Endothelial cell of umbilical vein (primary cell): ENCODE measurements around the gene TSPAN5. TPM values are rescaled to one million over a fixed set of nuclear protein-coding genes. Genes with fewer than 3 reads are reported as not detected.

Source experiments
- BruUV-seq: library from RNA; stranded (reverse); fragments of 400-500 nt; replicated peaks from 2 replicates; lab custom pipeline; 2021; lab: Mats Ljungman, UMichigan
- CTCF ChIA-PET: fragments of 300-600, 350-600 bp; sonication (Branson Sonifier 250); formaldehyde crosslinking; loops from one replicate; lab custom pipeline; 2021; ENCODE audit warnings: antibody characterized with exemption, inconsistent platforms; lab: Charles Lee
- POLR2A ChIA-PET: fragments of 300-600, 350-600 bp; sonication (Branson Sonifier 250); formaldehyde crosslinking; loops from one replicate; lab custom pipeline; 2021; ENCODE audit warnings: antibody characterized with exemption, inconsistent platforms; lab: Charles Lee
- DNase-seq: peaks from one replicate; pipeline ENCODE4 v3.0.0-alpha.2; 2011; ENCODE audit warnings: low read depth, low spot score
- FAIRE-seq: peaks from 2 replicates; lab custom pipeline; 2011; peaks lifted over from hg19 to GRCh38; lab: Jason Lieb, UNC
- H2AFZ ChIP-seq: 2 replicates; pipeline ENCODE4 v1.6.0; 2012; ENCODE audit warnings: low read depth, low read length, control low read depth, inconsistent platforms
- H3K27ac ChIP-seq: 2 replicates; pipeline ENCODE4 v1.5.1; 2011; ENCODE audit warnings: low read depth, mild to moderate bottlenecking, control low read depth, low read length, moderate library complexity; ENCODE audit not compliant: insufficient read depth
- H3K27me3 ChIP-seq, 2 experiments: 2 replicates each; pipeline versions ENCODE4 v1.6.0 to v1.6.1; 2011; ENCODE audit warnings: low read length in 2 of 2, mixed read lengths in 1 of 2; ENCODE audit not compliant: control insufficient read depth in 2 of 2, insufficient read depth in 2 of 2
- H3K36me3 ChIP-seq, 2 experiments: 2 replicates in 1 of 2; 3 replicates in 1 of 2; pipeline ENCODE4 v1.5.1; 2011; ENCODE audit warnings: low read length in 2 of 2, mild to moderate bottlenecking in 1 of 2, moderate library complexity in 1 of 2; ENCODE audit not compliant: control insufficient read depth in 2 of 2, insufficient read depth in 2 of 2; ENCODE audit errors: extremely low read depth in 1 of 2
- H3K4me1 ChIP-seq: 3 replicates; pipeline ENCODE4 v1.5.1; 2011; ENCODE audit warnings: mild to moderate bottlenecking, low read length; ENCODE audit not compliant: control insufficient read depth, insufficient read depth; ENCODE audit errors: extremely low read depth
- H3K4me2 ChIP-seq: 2 replicates; pipeline ENCODE4 v1.6.1; 2011; ENCODE audit warnings: low read length, control low read depth, mixed read lengths; ENCODE audit not compliant: insufficient read depth
- H3K4me3 ChIP-seq, 3 experiments: fragments of 200-600 bp in 1 of 3; sonication (generic), shearing (Covaris generic) in 1 of 3; replicated peaks in 1 of 3; 2 replicates each; pipeline ENCODE4 v1.5.1; 2011 to 2016; ENCODE audit warnings: control low read depth in 3 of 3, low read length in 3 of 3, mild to moderate bottlenecking in 2 of 3, inconsistent platforms in 1 of 3, low read depth in 1 of 3, moderate library complexity in 1 of 3; ENCODE audit not compliant: insufficient read depth in 1 of 3
- H3K79me2 ChIP-seq: 2 replicates; pipeline ENCODE4 v1.6.0; 2012; ENCODE audit warnings: low read length, inconsistent platforms; ENCODE audit not compliant: control insufficient read depth, insufficient read depth
- H3K9ac ChIP-seq: replicated peaks from 2 replicates; pipeline ENCODE3; 2011; ENCODE audit warnings: low read length, control low read depth; ENCODE audit not compliant: insufficient read depth; ENCODE audit errors: extremely low read depth
- H3K9me1 ChIP-seq: replicated peaks from 3 replicates; pipeline ENCODE4 v1.6.0; 2011; ENCODE audit warnings: mild to moderate bottlenecking, low read length; ENCODE audit not compliant: control insufficient read depth, insufficient read depth; ENCODE audit errors: extremely low read depth
- H3K9me3 ChIP-seq: replicated peaks from 2 replicates; pipeline ENCODE4 v1.5.1; 2012; ENCODE audit warnings: low read length, inconsistent platforms; ENCODE audit not compliant: control insufficient read depth, insufficient read depth
- H4K20me1 ChIP-seq: replicated peaks from 2 replicates; pipeline ENCODE3; 2011; ENCODE audit warnings: mild to moderate bottlenecking, low read length; ENCODE audit not compliant: control insufficient read depth, insufficient read depth; ENCODE audit errors: extremely low read depth
- CTCF ChIP-seq, 2 donors: IDR thresholded peaks; 1 replicate in 1 of 2; 2 replicates in 1 of 2; pipeline ENCODE4 v1.5.1; 2011; ENCODE audit warnings: low read length in 2 of 2, mild to moderate bottlenecking in 2 of 2, moderate library complexity in 2 of 2, control low read depth in 1 of 2, inconsistent platforms in 1 of 2, low read depth in 1 of 2; ENCODE audit not compliant: insufficient read depth in 1 of 2; ENCODE audit errors: extremely low read depth in 1 of 2
- EZH2 ChIP-seq: IDR thresholded peaks from 2 replicates; pipeline ENCODE4 v1.6.1; 2012; ENCODE audit warnings: borderline replicate concordance, low read depth, mild to moderate bottlenecking, moderate library complexity, low read length, inconsistent platforms; ENCODE audit not compliant: severe bottlenecking
- FOS ChIP-seq: IDR thresholded peaks from 2 replicates; pipeline ENCODE4 v1.6.1; 2011; ENCODE audit warnings: mild to moderate bottlenecking, low read length, moderate library complexity, borderline replicate concordance; ENCODE audit not compliant: insufficient read depth
- GATA2 ChIP-seq: IDR thresholded peaks from 2 replicates; pipeline ENCODE4 v1.7.0; 2011; ENCODE audit warnings: low read depth, mild to moderate bottlenecking, moderate library complexity, mixed read lengths, low read length; ENCODE audit not compliant: insufficient read length, insufficient read depth
- JUN ChIP-seq: IDR thresholded peaks from 2 replicates; pipeline ENCODE4 v1.6.1; 2011; ENCODE audit warnings: borderline replicate concordance, low read depth; ENCODE audit not compliant: insufficient read length, insufficient read depth
- MAX ChIP-seq: IDR thresholded peaks from 2 replicates; pipeline ENCODE4 v1.6.1; 2011; ENCODE audit not compliant: insufficient read depth, insufficient read length
- MYC ChIP-seq: IDR thresholded peaks from one replicate; pipeline ENCODE4 v1.6.1; 2011; ENCODE audit warnings: mild to moderate bottlenecking, low read depth, low read length
- POLR2A ChIP-seq: IDR thresholded peaks from 2 replicates; pipeline ENCODE4 v1.6.1; 2012; ENCODE audit warnings: low read depth, mild to moderate bottlenecking, control low read depth, low read length
- POLR2AphosphoS5 ChIP-seq: IDR thresholded peaks from 2 replicates; pipeline ENCODE4 v1.6.1; 2012; ENCODE audit warnings: low read depth, mild to moderate bottlenecking, control low read depth, low read length, moderate library complexity; ENCODE audit not compliant: insufficient read depth
- dilution Hi-C: fragments of 300-500 bp; cut with MboI; formaldehyde crosslinking; loops from one replicate; pipeline ENCODE4 v1.15.0; 2019; ENCODE audit warnings: low sequenced_read_pairs; ENCODE audit not compliant: extremely low pct_ligation_motif_present
- intact Hi-C: fragments of 100-400 bp; cut with micrococcal nuclease; formaldehyde crosslinking; loops from one replicate; pipeline ENCODE4 v1.10.0; 2022
- polyA plus RNA-seq, 4 experiments: library from polyadenylated mRNA; depleted of rRNA in 3 of 4; stranded (reverse) in 3 of 4; unstranded in 1 of 4; fragments of >200 nt; gene quantifications; 2 replicates each; pipeline versions ENCODE4 v1.2.1 to v1.2.3, GENCODE V29; 2011 to 2012; ENCODE audit warnings: missing spikeins in 1 of 4
- total RNA-seq: library from RNA; stranded (reverse); gene quantifications from 2 replicates; pipeline ENCODE4 v1.2.3, GENCODE V29; 2021

Gene TSPAN5
- total and polyA plus RNA-seq, 2 donors (not counting 3 experiments of a cell fraction or from before 2014, with no cell fraction given), result 45.1 to 50.2 TPM

- Histone ChIP-seq H3K36me3 (peaks cover 0 to 3% of the 10 kb centered on the region in 2 experiments), H3K79me2 (peaks cover 82% of the 10 kb centered on the region), H3K9me3 (no peaks in the 10 kb centered on the region), H2AFZ (no peak overlapping the region), H3K9me1 (no peaks in the 10 kb centered on the region), H3K27ac (no peak overlapping the region), H3K4me3 (no peak overlapping the region), H3K4me1 (peaks cover 22% of the 10 kb centered on the region), H3K4me2 (no peak overlapping the region), H3K27me3 (no peaks in the 10 kb centered on the region), H4K20me1 (no peaks in the 10 kb centered on the region), H3K9ac (no peak overlapping the region)
- BruUV-seq, result no TSS peak
- ChIA-PET POLR2A (no interaction called here), CTCF (no interaction called here)
- DNase-seq (no peak), FAIRE-seq (no peak)
- dilution Hi-C loops, result no loop called here
- TF ChIP-seq MYC (no peak), GATA2 (no peak), POLR2A (no peak), JUN (no peak), FOS (no peak)
- intact Hi-C loops, result no loop called here
Observed at GRCh38 chr4:98631506-98631905, 26.9 kb downstream of the TSPAN5 start.

- H3K27me3 ChIP-seq, result no peaks in the 10 kb centered on the region
- ChIA-PET POLR2A (no interaction called here), CTCF (interaction anchor here (0.9 to 1.2 kb wide), 2 partner anchors 12 to 17 kb away, joined by 3 to 4 read pairs; no protein-coding TSS in a partner anchor)
- no peaks in the 10 kb centered on the region for H3K9me3 ChIP-seq
- no peaks in the 10 kb centered on the region for H4K20me1 ChIP-seq
- TF ChIP-seq CTCF (IDR thresholded peaks at IDR 0.05; ENCODE audit: extremely low read depth in 1 of 2, insufficient read depth in 1 of 2, low read depth in 1 of 2, low read length in 2 of 2), result no peak
- no peak for TF ChIP-seq POLR2A
- TF ChIP-seq MYC, result no peak
- TF ChIP-seq POLR2AphosphoS5, result no peak
- TF ChIP-seq JUN, result no peak
- no peak for TF ChIP-seq GATA2
- no peak for TF ChIP-seq FOS
- no peak for TF ChIP-seq EZH2
- TF ChIP-seq MAX, result no peak
- no peak for DNase-seq
- H3K4me2 ChIP-seq, result no peak overlapping the region
- FAIRE-seq, result peak; percentile 8
- H3K36me3 ChIP-seq, result peaks cover 0 to 3% of the 10 kb centered on the region in 2 experiments
- dilution Hi-C loops, result no loop called here
- BruUV-seq, result no TSS peak
- no peaks in the 10 kb centered on the region for H3K9me1 ChIP-seq
- no peak overlapping the region for H3K27ac ChIP-seq
- no peak overlapping the region for H2AFZ ChIP-seq
- H3K9ac ChIP-seq, result no peak overlapping the region
- H3K4me1 ChIP-seq, result peaks cover 28% of the 10 kb centered on the region
- peaks cover 81% of the 10 kb centered on the region for H3K79me2 ChIP-seq
- no peak overlapping the region for H3K4me3 ChIP-seq
- intact Hi-C loops, result no loop called here
Observed at GRCh38 chr4:98630737-98631454, 27.5 kb downstream of the TSPAN5 start.
